HG02798 (cell line): ENCODE measurements around the gene NADK.

Experiments
- ATAC-seq: cut with Tn5 transposase; IDR thresholded peaks from one replicate; pipeline ENCODE4 v1.9.1; 2021; ENCODE audit warnings: mild to moderate bottlenecking; ENCODE audit not compliant: unreplicated experiment, poor library complexity

The NADK gene

GRCh38 chr1:1777950-1778662, at the start of gene NADK:
NADK (minus strand) TSS chr1:1778470; CDS start chr1:1765406, 13,064 bp downstream.
- ATAC-seq: peak; percentile 42

GRCh38 chr1:1827089-1827848, 49.0 kb upstream of the NADK start:
- no peak for ATAC-seq

GRCh38 chr1:1826356-1827088, 48.3 kb upstream of the NADK start:
- no peak for ATAC-seq

DNA sequence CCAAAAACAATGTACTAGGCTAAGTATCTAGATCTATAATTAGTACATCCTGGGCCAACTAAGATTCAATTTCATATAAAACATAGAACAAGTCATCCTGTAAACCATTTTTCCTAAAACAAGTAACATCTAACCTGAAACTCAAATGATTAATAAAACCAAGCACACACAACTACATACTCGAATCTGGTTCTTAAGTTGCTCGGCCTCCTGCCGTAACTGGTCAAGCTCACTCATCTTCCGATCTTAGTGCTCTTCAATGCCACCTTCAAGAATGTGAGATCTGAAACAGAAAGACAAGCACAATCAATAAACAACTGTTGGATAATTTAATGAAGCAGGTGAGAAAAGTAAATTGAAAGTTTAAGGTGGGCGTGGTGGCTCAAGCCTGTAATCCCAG, 46.9 kb upstream of the NADK start:
- no peak for ATAC-seq

DNA sequence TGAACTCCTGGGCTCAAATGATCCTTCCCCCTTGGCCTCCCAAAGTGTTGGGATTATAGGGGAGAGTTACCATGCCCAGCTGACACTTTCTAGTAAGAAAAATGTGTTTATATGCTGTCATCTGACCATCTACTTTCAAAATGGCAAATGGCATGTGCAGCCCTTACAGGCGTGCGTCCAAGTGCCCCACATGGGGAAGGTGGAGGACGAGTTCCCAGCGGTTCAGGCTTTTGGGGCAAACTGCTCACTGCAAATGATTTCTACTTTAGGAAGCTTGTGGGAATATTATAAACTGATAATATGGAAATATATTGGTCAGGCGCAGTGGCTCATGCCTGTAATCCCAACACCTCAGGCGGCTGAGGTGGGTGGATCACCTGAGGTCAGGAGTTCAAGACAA, 41.5 kb upstream of the NADK start:
- no peak for ATAC-seq

DNA sequence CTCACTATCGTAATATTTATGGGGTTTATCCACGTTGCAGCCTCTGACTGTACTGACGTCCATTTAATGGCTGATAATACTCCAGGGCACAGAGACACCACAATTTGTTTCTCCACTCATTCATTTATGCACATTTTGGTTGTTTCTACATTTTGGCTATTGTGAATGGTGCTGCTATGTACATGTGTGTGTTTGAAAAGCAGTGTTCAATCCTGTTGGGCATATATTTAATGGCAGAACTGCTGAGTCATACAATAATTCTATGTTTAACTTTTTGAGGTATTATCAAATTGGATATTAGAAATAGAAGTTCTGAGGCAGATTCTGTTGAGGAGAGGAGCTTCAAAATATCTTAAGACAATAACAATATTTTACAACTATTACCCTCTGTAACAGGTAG, 39.0 kb upstream of the NADK start:
- ATAC-seq: no peak

- ATAC-seq: no peak
These were observed 37.5 kb upstream of the NADK start for GRCh38 chr1:1815606-1816281.

GRCh38 chr1:1809489-1809888, 31.2 kb upstream of the NADK start:
- no peak for ATAC-seq

- ATAC-seq: no peak
These were observed 29.9 kb upstream of the NADK start for GRCh38 chr1:1808206-1808605.

DNA sequence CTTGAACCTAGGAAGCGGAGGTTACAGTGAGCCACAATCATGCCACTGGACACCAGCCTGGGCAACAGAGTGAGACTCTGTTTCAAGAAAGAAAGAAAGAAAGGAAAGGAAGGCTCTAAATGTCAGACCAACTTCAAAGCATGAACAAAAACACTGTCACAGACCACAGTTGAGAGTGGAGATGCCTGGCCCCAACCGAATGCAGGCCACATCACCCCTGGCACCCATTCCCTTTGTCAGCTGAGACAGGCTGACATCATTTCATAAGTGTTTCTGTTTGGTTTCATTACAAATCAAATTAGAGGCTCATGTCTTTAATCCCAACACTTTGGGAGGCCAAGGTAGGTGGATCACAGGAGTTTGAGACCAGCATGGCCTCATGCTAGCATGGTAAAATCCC, 28.6 kb upstream of the NADK start:
- no peak for ATAC-seq

DNA sequence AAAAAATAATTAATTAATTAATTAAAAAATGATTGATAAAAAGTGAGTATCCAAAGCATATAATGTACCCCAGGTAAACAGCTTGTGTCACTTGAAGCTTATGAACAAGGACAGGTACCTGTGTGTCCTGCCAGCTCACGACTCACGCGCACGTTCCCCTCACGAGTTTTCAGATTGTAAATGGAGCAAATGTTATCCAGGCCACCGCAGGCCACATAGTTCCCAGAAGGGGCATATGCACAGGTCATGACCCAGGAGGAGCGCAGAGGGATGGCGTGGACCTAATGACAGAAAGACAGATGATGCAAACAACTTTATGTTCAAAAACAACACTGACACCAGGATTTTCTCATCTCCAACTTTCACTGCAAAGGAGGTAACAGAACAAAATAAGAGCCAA, 26.0 kb upstream of the NADK start:
- no peak for ATAC-seq

- no peak for ATAC-seq
These were observed 24.6 kb upstream of the NADK start for GRCh38 chr1:1802871-1803270.

GRCh38 chr1:1799716-1800115, 21.4 kb upstream of the NADK start:
- peak; percentile 69 for ATAC-seq

DNA sequence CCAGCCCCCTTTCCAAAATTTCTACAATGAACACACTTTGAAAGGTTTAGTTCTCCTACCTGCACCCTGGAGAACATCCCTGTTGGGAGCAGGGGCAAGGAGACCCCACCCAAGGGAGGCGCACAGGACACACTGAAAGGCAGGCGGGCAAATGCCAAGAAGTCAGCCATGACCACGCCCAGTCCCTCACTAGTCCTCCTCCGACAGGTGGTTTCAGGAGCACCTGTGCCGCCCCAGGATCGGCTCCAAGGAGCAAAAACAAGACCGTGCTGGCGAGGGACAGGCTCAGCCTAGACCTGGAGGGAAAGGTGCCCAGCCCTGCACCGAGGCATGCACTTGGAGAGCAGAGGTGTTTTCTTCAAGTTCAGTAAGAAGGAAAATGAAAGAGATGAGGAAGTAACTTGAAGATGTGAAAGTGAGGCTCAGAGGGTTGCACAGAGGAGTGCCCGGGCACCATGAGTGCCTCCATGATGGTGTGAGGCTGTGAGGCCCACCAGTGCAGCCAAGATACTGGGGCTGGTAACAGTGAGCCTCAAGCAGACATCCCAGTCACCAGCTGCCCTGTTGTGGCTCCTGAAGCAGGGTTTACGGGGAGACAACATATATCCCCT, 19.6 kb upstream of the NADK start:
- no peak for ATAC-seq

DNA sequence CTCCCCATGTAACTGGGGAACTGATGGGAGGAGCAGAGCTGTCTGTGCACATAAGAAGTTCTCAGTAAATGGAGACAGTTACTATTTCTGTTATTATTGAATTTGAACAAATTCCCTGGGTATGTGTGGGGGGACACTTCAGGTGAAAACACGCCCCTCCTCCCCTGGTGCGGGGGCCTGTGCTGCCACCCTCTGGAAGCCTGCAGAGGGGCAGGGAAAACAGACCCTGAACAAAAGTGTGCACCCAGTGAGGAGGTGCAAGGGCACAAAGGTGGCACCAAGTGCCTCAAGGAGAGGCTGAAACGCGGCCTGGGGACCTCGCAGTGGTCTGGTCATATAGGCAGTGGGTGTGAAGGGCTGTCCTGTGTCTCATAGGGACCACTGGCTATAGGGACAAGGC, 18.2 kb upstream of the NADK start:
- ATAC-seq: no peak

DNA sequence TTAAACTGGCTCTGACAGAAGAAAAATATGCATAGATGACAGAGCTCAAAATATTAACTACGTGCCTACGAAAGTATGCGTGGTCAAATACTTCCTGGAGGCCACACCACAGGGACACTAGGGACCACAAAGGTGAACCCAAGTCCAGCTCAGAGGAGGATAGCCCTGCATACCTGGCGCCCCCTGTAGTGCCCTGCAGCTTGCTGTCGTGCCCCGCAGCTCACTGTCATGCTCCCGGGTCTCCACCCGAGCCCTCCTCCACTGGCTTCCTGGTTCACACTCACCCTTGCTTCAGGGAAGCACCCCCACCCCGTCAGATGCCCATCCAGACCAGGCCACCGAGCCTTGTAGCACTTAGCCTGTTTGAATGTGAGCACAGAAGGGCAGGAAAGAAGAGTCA, 16.7 kb upstream of the NADK start:
- no peak for ATAC-seq

GRCh38 chr1:1793481-1794244, 15.4 kb upstream of the NADK start:
- no peak for ATAC-seq

- no peak for ATAC-seq
These were observed 10.6 kb upstream of the NADK start for GRCh38 chr1:1788646-1789431.

- no peak for ATAC-seq
These were observed 9.9 kb upstream of the NADK start for GRCh38 chr1:1788136-1788535.
